RPMI7951 (cell line): ENCODE measurements around the gene NOL6. TPM values are rescaled to one million over a fixed set of nuclear protein-coding genes. Genes with fewer than 3 reads are reported as not detected.
"Not testable (repeated sequence)": the region's sequence is repeated elsewhere in the genome, so short reads cannot be mapped to it uniquely, and the experiment has no call there.

Experiments used
- DNase-seq: peaks from one replicate; pipeline ENCODE4 v3.0.0-alpha.2; 2012; ENCODE audit warnings: low read depth
- total RNA-seq: library from RNA; depleted of rRNA; stranded (reverse); fragments of >200 nt; shearing (Covaris generic); gene quantifications from 2 replicates; pipeline ENCODE4 v1.2.3, GENCODE V29; 2014; rRNA removed

The NOL6 gene, protein sequence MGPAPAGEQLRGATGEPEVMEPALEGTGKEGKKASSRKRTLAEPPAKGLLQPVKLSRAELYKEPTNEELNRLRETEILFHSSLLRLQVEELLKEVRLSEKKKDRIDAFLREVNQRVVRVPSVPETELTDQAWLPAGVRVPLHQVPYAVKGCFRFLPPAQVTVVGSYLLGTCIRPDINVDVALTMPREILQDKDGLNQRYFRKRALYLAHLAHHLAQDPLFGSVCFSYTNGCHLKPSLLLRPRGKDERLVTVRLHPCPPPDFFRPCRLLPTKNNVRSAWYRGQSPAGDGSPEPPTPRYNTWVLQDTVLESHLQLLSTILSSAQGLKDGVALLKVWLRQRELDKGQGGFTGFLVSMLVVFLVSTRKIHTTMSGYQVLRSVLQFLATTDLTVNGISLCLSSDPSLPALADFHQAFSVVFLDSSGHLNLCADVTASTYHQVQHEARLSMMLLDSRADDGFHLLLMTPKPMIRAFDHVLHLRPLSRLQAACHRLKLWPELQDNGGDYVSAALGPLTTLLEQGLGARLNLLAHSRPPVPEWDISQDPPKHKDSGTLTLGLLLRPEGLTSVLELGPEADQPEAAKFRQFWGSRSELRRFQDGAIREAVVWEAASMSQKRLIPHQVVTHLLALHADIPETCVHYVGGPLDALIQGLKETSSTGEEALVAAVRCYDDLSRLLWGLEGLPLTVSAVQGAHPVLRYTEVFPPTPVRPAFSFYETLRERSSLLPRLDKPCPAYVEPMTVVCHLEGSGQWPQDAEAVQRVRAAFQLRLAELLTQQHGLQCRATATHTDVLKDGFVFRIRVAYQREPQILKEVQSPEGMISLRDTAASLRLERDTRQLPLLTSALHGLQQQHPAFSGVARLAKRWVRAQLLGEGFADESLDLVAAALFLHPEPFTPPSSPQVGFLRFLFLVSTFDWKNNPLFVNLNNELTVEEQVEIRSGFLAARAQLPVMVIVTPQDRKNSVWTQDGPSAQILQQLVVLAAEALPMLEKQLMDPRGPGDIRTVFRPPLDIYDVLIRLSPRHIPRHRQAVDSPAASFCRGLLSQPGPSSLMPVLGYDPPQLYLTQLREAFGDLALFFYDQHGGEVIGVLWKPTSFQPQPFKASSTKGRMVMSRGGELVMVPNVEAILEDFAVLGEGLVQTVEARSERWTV
- total RNA-seq: 12.9 and 13.2 TPM in 2 replicates

DNA sequence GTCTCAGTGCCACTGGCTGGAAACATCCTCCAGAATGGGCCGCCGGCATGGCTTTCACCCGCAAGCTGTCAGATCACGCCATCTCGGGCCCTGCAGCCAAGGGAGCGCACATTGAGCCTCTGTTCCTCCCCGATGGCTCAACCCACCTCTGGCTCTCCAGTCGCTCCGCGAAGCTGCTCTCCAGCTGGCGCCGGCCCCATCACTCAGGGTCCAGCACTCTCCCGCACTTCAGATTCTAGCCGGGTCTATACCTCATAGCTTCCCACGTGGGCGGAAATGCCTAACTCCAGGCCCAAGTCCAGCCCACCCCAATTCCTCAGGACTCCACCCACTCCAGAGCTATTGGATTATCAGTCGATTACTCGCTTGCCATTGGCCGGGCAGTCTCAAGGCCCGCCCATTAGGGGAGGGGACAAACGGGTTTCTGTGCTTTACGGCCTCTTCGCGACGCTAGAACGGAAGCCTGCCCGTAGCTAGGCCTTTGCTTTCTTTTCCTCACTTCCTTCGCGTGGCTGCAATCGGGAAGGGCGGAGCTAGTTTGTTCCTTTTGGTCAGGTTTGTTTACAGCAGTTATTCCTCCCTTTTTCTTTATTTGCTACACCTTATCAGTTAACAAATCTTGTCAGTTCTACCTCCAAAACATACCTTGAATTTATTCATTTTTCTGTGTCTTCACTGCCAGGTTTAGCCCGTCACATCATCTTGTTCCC, at the start of gene NOL6:
TSS of gene NOL6 (minus strand) at position 282 of the 710 bp plus-strand sequence. CDS start at position 200, 82 bp downstream.
- peak; percentile 98 for DNase-seq

DNA sequence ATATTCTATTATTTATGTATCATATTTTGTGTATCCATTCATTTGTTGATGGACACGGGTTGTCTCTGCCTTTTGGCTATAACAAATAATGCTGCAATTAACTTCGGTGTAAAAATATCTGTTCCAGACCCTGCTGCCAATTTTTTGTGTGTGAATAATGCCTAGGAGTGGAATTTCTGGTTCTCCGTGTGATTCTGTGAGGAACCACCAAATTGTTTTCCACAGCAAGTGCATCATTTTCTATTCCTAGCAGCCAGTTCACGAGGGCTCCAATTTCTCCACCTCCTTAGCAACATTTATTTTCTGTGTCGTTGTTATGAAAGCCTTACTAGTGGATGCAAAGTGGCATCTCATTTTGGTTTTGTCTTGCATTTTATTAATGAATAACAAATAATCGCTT, 48.1 kb upstream of the NOL6 start:
- DNase-seq: not testable (repeated sequence)

DNA sequence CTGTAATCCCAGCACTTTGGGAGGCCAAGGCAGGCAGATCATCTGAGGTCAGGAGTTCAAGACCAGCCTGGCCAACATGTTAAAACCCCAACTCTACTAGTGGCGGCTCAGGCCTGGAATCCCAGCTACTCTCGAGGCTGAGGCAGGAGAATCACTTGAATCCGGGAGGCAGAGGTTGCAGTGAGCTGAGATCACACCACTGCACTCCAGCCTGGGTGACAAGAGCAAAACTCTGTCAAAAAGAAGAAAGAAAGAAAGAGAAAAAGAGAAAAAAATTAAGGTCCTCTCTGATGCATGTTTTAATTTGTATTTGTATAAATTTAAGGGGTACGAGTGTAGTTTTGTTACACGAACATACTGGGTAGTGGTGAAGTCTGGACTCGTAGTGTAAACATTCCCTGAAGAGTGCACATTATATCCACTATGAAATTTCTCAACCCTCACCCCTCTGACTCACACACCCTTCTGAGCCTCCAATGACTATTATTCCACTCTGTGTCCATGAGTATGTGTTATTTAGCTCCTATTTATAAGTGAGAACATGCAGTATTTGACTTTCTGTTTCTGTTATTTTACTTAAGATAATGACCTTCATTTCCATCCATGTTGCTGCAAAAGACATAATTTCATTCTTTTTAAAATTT, 44.3 kb upstream of the NOL6 start:
- DNase-seq: peak; percentile 18

DNA sequence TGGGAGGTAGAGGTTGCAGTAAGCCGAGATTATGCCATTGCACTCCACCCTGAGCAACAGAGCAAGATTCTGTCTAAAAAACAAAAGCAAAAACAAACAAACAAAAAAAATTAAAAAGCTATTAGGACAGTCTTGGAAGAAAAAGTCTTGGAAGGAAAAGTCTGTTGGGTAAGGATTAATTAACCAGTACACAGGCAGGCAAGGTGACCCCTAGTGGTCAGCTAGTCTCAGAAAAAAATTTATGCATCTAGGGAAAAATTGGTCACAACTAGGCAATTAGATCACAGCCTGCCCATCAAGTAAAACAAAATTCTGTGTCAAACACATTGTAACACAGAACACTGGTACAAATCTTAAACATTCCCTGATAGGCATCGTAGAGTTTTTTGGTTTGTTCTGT, 43.6 kb upstream of the NOL6 start:
- DNase-seq: peak; percentile 55

DNA sequence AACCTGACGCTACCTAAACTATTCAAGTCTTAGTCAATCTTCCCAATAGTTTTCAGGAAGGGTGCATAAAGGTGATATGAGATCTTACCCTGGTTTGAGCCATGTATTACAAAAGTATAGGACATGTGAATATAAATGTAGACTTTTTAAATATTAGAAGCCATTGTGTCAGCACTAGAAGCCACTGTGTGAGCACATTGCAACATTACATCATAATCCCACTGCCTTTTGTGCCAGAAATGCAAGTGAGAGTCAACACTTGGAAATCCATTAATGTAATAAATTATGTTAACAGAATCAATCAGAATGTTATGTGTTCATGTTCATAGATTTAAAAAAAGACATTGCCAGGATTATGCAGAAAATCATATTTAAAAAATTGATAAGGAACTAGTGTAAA, 42.7 kb upstream of the NOL6 start:
- not testable (repeated sequence) for DNase-seq

DNA sequence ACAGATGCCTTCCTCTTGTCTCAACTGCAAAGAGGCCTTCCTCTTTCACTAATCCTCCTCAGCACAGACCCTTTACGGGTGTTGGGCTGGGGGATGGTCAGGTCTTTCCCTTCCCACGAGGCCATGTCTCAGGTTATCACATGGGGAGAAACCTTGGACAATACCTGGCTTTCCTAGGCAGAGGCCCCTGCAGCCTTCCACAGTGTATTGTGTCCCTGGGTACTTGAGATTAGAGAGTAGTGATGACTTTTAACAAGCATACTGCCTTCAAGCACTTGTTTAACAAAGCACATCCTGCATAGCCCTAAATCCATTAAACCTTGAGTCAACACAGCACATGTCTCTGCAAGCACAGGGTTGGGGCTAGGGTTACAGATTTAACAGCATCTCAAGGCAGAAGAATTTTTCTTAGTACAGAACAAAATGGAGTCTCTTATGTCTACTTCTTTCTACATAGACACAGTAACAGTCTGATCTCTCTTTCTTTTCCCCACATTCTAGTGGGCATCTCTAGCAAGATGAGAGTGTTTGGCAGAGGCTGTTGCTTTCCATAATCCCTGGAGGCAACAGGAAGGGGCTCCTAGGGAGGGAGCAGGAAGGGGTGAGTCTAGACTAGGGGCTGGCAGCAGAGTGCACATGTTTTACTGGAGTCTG, 41.7 kb upstream of the NOL6 start:
- not testable (repeated sequence) for DNase-seq

DNA sequence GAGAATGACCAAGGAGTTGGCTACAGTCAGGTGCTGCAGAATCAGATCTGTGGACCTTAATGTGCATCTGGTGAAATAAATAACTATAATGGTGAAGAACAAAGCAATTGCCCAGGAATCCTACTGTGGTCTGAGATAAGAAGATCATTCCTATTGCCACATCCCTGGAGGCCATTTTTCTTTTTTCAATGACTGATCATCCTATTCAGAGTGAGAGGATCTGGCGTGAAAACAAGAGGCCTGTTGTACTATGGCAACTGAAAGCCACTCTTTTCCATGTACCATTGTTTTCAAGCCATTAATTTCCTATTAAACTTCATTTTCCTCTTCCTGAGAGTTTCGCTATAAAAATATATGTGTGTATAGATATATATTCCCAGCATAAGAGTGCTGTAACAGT, 38.8 kb upstream of the NOL6 start:
- peak; percentile 45 for DNase-seq

DNA sequence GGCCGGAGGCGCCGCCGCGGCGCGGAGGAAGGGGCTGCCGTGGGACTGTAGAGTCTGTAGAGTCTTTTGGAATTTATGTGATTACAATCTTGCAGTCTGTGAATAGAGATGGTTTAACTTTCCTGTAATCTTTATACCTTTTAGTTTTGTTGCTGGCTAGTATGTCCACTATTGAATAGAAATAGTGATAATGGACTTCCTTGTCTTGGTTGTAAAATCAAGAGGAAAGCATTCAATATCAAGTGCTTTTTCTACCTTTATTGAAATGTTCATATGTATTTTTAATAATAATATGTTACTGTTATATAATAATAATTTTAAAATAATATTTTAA, 37.4 kb upstream of the NOL6 start:
- DNase-seq: not testable (repeated sequence)

DNA sequence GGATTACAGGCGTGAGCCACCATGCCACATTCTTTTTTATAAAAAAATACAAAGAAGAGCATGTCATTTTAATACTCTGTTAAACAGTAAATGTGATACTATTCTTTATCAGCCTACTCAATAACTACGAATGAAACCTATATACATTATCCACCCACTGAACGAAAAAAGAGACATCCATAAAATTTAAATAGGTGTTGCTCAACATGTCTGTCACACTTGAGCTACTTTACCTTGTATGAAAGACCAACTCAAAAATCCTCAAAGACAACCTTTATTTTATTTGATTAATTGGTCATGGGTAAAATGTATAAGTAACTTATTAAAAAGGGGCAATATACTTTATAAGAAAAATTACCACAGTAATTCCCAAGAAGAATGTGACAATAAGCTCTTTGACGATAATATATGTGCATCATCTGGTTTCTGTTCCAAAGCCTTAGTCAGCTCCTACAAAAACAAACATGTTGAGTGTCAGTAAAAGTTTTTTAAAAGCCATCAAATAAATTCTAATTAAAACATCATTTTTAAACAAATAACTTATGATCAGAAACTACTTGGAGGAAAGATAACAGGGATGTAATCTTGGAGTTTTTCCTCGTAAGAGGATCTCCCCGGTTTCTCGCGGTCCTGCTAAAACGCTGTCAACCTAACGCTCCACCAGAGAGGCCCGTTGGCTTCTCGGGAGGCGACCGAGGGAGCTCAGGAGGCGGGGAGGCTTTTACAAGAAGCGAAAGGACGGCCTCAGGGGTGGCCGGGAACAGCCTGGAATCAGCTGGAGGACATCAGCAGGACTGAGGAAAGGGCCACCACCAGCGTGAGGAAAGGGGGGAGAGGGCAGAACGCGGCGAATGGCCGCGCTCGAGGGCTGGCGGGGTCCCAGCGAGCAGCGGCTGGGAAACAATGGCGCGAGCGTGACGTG, 36.8 kb upstream of the NOL6 start:
- peak; percentile 62 for DNase-seq

DNA sequence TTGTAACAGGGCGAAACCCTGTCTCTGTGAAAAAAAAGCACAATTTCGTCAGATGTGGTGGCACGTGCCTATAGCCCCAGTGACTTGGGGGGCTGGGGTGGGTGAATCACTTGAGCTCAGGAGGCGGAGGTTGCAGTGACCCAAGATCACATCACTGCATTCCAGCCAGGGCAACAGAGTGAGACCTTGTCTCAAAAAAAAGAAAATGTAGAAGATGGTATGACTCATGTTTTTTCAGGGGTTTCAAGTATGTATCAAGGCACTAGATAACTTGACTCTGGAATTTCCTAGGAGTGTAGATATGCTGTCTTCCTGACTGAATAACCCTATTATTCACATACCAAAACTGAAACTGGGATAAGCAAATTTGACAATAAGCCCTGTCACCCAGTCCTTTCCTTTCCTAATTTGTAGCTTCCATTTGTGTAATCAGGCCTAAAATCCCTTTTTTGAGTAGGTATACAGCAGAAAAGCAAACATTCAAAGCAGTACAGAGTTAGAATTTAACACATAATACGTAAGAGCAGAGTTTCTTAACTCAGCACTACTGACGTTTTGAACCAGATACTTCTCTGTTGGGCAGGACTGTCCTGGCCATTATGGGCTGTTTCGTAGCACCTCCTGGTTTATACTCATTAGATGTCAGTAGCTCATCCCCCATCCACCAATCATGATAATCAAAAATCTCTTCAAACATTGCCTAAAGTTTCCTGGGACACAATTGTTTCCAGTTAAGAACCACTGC, 33.1 kb upstream of the NOL6 start:
- peak; percentile 89 for DNase-seq

DNA sequence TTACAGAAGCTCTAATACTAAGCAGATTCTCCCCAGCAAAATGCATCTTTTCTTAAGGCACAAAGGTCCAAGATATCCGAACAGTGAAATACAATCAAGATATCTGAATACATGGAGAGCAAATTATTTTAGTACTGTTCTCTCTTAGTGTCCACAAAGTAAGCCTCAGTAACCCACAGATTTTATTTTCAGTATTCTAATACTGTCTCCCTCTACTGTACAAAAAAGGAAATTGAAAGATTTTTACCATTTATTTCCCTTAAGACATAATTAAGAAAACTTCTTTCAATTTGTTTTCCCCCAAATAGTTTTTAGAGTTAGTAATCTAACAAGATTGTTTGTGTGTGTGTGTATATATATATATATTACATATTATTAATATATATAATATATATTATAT, 24.7 kb upstream of the NOL6 start:
- DNase-seq: peak; percentile 23

DNA sequence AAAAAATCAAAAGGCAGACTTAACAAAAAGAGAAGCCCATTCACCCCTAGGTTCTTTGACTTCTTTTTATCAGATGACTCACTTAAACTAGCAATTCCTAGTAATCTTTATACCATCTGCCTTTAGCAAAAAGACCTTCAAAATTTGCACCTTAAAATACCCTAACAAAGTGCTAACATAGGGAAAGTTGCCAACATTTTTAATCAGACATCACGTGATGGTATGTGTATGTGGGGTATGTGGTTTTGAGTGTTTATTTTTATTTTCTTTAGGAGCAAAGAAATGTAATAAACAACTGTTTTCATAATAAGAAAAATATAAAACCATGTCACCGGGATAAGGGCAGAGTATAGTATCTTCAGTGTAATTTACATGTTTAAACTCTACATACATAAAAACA, 20.1 kb upstream of the NOL6 start:
- not testable (repeated sequence) for DNase-seq

DNA sequence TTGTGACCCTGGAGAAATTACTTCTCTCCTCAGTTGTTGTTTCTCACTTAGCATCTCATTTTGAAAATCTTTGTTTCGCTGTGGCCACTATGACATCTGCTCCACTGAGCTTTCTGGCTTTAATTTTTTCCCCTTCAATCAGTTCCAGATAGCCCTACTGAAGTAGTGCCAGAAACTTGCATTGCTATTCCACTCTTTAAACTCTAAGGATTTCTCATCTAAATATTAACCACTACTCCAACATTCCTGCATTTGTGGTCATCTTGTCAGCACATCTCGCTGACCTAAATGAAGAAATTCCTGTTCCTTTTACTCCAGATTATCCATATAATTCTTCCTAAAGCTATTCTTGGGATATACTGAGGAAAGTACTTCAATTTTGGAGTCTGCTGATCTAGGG, 15.3 kb upstream of the NOL6 start:
- DNase-seq: no peak

DNA sequence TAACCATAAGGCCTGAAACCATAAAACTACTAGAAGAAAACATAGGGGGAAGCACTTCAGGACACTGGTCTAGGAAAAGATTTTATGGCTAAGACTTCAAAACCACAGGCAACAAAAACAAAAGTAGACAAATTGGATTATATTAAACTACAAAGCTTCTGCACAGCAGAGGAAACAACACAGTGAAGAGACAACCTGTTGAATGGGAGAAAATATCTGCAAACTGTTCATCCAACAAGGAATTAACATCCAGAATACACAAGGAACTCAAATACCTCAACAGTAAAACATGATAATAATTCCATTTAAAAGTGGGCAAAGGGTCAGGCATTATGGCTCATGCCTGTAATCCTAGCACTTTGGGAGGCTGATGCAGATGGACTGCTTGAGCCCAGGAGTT, 11.6 kb upstream of the NOL6 start:
- DNase-seq: not testable (repeated sequence)

DNA sequence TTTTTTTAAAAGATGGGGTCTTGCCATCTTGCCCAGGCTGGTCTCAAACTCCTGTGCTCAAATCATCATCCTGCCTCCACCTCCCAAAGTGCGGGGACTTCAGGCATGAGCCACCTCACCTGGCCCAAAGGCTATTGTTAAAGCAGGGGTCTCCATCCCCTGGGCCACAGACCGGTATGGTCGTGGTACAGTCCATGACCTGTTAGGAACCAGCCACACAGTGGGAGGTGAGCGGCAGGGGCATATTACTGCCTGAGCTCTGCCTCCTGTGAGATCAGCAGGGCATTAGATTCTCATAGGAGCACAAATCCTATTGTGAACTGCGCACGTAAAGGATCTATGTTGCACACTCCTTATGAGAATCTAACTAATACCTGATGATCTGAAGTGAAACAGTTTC, 7.3 kb upstream of the NOL6 start:
- no peak for DNase-seq

DNA sequence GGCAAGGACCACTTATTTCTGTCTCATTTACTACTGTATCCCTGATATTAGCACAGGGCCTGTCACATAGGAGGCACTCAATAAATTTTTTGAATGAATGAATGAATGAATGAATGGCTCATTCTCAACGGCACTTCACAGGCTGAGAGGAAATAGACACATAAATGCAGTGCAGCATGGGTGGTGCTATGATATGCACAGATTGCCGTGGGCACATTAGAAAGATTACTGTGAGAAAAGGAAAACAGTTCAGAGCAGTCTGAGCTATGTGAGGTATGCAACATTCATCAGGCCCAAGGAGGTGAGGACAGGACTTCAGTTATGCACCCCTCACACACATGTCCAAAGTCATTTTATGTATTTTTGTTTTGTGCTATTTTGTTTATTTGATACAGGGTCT, 6.4 kb upstream of the NOL6 start:
- no peak for DNase-seq

DNA sequence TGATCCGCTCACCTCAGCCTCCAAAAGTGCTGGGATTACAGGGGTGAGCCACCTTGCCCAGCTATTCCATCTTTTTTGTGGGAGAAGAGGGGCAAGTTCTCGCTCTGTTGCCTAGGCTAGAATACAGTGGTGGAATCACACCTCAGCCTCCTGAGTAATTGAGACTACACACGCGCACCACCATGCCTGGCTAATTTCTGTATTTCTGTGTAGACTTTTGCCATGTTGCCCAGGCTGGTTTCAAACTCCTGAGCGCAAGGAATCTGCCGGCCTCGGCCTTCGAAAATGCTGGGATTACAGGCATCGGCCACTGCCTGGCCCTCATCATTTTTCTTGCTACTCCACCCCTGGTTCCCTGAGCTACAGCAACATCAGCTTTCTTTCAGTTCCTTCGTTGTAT, 2.8 kb upstream of the NOL6 start:
- DNase-seq: no peak

DNA sequence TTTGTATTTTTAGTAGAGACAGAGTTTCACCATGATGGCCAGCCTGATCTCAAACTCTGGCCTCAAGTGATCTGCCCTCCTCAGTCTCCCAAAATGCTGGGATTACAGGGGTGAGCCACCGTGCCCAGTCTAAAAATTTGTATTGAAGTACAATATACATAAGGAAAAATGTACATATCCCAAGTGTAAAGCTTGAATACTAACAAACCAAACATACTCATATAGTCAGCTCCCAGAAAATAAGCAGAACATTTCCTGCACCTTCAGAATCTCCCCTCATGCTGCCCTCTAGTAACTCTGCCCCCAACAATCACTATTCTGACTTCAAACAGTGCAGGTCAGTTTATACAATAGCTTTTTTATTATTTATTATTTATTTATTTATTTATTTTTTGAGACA, 1.6 kb upstream of the NOL6 start:
- no peak for DNase-seq
